Stimulated activated naive CD8-positive, alpha-beta T cell treated with anti-CD3 and anti-CD28 coated beads, Interleukin-15, amount 100 ng/mL, for 72 hours (primary cell): ENCODE measurements around the gene TSPEAR.
"Not testable (repeated sequence)": the region's sequence is repeated elsewhere in the genome, so short reads cannot be mapped to it uniquely, and the experiment has no call there.

Source experiments
- ATAC-seq: fragments of 150-1000 bp; cut with Tn5 transposase; 2 replicates; pipeline ENCODE4 v1.10.0; 2021; ENCODE audit warnings: mild to moderate bottlenecking, moderate library complexity
- DNase-seq, 2 donors: peaks; one replicate each; pipeline ENCODE4 v3.0.0; 2021 to 2022
- H3K27ac Mint-ChIP-seq, 2 donors: one replicate each; pipeline ENCODE4 v1.8.0; 2022; ENCODE audit warnings: mild to moderate bottlenecking in 2 of 2, mixed read lengths in 2 of 2, moderate library complexity in 2 of 2
- H3K27me3 Mint-ChIP-seq: one replicate; pipeline ENCODE4 v1.8.0; 2022; ENCODE audit warnings: mixed read lengths
- H3K4me1 Mint-ChIP-seq: one replicate; pipeline ENCODE4 v1.8.0; 2022; ENCODE audit warnings: mild to moderate bottlenecking, mixed read lengths
- H3K4me3 Mint-ChIP-seq, 2 donors: one replicate each; pipeline ENCODE4 v1.8.0; 2022; ENCODE audit warnings: mild to moderate bottlenecking in 2 of 2, mixed read lengths in 2 of 2, moderate library complexity in 1 of 2
- H3K9me3 Mint-ChIP-seq, 2 donors: one replicate each; pipeline ENCODE4 v1.8.0; 2022; ENCODE audit warnings: mixed read lengths in 2 of 2

The TSPEAR gene

DNA sequence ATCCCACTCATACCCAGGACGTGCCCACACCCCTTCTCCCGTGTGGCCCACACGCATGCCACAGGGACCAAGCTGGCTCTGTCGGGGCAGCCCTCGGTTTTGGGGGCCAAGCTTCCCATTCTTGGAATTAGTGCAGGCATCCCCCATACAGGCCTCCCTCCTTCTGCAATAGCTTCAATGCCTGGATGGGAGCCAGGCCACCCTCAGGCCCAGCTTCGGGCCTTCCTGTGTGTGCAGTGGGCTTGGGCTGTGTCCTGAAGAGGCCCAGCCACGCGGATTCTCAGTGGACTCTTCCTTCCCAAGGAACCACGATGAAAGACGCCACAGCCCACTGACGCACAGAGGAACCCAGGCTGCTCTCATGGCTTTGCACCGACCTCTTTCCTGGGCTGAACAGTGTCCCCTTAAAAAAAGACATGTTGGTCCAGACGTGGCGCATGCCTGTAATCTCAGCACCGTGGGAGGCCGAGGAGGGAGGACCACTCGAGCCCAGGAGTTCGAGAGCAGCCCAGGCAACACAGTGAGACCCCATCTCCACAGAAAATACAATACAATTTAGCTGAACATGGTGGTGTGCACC, 61.8 kb downstream of the TSPEAR start:
- no peak overlapping the region for H3K27ac Mint-ChIP-seq
- no peak overlapping the region for H3K4me3 Mint-ChIP-seq
- H3K4me1 Mint-ChIP-seq: peaks cover 44% of the 10 kb centered on the region
- DNase-seq (no peak), ATAC-seq (no peak)
- H3K9me3 Mint-ChIP-seq: peaks cover 6 to 21% of the 10 kb centered on the region in 2 donors
- H3K27me3 Mint-ChIP-seq: no peaks in the 10 kb centered on the region

DNA sequence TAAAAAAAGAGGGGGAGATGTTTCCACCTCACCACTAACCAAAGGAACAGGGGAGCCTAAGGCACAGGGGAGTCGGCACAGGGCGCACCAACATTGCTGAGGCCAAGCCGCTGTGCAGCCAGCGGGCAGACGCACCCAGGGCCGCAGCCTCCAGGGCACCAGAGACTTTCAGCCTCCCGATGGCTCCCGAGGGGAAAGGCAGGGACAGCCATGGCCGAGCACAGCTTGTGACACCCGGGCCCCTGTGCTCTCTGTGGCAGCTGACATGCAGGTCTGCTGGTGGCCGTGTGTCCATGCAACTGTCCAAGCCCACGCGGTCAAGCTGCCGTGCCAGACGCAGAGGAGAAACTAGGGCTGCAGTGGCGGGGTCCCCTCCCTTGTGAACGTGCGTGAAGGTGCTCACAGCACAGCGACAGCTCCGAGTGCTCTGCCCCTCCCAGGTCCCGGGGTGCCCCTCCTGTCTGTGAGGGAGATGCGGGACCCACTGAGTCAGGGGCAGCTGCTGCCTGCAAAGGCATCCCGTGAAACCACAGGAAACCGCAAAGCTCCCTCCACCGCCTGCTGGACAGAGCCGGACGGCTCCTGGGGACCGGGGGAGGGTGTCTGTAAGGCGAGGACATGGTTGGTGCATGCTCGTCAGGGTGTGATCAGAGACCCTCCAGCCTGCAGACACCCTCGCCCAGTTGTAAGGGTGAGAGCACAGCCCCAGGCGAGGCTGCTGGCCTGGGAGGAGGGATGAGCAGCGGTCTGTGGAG, 62.6 kb downstream of the TSPEAR start:
- Mint-ChIP-seq H3K4me3 (no peak overlapping the region), H3K4me1 (peaks cover 36% of the 10 kb centered on the region), H3K27me3 (no peaks in the 10 kb centered on the region), H3K27ac (no peak overlapping the region), H3K9me3 (peaks cover 14 to 21% of the 10 kb centered on the region in 2 donors)
- DNase-seq (no peak), ATAC-seq (no peak)

DNA sequence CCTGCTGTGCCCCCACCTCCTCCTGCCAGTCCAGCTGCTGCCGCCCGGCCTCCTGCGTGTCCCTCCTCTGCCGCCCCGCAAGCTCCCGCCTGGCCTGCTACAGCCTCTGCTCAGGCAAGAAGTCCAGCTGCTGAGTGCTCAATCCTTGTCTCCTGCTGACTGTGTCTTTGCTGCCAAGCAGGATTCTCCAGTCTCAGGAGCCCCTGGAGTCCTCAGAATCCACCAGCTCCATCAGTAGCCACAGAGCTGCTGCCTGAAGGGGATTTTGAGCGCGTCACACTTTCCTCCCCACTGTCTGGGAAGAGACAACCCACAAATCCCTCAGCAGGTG, 64.2 kb downstream of the TSPEAR start:
- Mint-ChIP-seq H3K4me3 (no peak overlapping the region), H3K27ac (peak overlapping the region in 1 of 2 donors; percentile 48), H3K27me3 (no peaks in the 10 kb centered on the region), H3K9me3 (peaks cover 26 to 28% of the 10 kb centered on the region in 2 donors), H3K4me1 (peaks cover 32% of the 10 kb centered on the region)
- ATAC-seq: no peak
- no peak for DNase-seq

DNA sequence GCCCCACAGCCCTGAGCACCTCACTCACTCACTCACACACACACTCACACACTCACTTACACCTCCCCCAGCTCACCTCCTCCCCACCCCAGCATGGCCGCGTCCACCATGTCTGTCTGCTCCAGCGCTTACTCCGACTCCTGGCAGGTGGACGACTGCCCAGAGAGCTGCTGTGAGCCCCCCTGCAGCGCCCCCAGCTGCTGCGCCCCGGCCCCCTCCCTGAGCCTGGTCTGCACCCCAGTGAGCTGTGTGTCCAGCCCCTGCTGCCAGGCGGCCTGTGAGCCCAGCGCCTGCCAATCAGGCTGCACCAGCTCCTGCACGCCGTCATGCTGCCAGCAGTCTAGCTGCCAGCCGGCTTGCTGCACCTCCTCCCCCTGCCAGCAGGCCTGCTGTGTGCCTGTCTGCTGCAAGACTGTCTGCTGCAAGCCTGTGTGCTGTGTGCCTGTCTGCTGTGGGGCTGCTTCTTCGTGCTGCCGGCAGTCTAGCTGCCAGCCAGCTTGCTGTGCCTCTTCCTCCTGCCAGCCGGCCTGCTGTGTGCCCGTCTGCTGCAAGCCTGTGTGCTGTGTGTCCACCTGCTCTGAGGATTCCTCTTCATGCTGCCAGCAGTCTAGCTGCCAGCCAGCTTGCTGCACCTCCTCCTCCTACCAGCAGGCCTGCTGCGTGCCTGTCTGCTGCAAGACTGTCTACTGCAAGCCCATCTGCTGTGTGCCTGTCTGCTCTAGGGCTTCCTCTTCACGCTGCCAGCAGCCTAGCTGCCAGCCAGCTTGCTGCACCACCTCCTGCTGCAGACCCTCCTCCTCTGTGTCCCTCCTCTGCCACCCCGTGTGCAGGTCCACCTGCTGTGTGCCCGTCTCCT, 64.8 kb downstream of the TSPEAR start, which contains the start of gene KRTAP10-11:
KRTAP10-11 (plus strand) TSS at position 49 of the 856 bp plus-strand sequence; CDS start at position 94, 45 bp downstream.
- H3K27me3 Mint-ChIP-seq, ATAC-seq, DNase-seq, H3K4me3 Mint-ChIP-seq: not testable (repeated sequence)
- H3K27ac Mint-ChIP-seq: peak within 1 kb of the TSS in 1 of 2 donors; percentile 48
- peaks cover 26 to 30% of the 10 kb centered on the region in 2 donors for H3K9me3 Mint-ChIP-seq
- H3K4me1 Mint-ChIP-seq: peaks cover 31% of the 10 kb centered on the region

DNA sequence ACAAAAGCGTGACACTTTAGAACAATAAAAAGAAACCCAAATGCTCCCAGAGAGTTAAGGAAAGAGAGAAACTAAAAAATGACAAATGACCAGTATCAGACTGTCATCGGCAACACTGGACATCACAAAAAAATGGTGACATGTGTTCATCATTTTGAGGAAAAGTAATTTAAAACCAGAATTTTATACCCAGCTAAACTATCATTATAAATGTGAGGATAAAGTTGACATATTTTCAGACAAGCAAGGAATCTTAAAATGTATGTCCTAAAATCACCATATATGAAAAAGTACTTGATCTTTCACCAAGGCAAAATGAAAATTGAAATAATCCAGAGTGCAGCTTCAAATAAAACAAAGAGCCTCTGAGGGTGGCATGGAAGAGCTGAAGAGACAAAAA, 66.5 kb downstream of the TSPEAR start:
- no peaks in the 10 kb centered on the region for H3K27me3 Mint-ChIP-seq
- H3K4me3 Mint-ChIP-seq: no peak overlapping the region
- ATAC-seq (no peak), DNase-seq (no peak)
- H3K9me3 Mint-ChIP-seq: peaks cover 33 to 47% of the 10 kb centered on the region in 2 donors
- H3K4me1 Mint-ChIP-seq: peaks cover 18% of the 10 kb centered on the region
- H3K27ac Mint-ChIP-seq: no peak overlapping the region

DNA sequence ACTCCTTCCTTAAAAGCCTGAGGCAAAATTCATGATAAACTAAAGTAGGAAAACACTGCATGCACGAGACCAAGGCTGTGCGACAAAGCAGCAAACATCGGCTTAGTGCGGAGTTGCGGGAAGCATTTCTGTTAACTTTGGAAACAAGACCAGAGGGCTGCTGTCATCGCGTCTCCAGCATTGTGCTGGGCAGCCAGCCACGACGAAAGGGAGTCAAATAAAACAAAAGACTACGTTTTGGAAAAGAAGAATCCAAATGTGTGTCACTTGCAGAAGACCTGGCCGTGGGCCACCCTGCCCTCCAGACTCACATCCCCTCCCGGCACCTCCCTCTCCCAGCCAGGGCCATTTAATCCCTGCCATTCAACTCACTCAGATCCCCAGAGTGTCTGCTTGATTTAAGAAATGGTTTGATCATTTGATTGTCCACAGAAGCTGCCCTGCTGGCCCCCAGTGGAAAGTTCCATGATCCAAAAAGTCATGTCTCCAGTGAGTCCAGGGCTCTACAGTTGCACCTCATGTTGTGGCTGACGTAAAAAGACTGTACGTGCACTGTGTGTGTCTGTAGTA, 67.5 kb downstream of the TSPEAR start:
- no peak for DNase-seq
- H3K4me1 Mint-ChIP-seq: peaks cover 12% of the 10 kb centered on the region
- H3K4me3 Mint-ChIP-seq: no peak overlapping the region
- ATAC-seq: no peak
- peaks cover 33 to 48% of the 10 kb centered on the region in 2 donors for H3K9me3 Mint-ChIP-seq
- no peaks in the 10 kb centered on the region for H3K27me3 Mint-ChIP-seq
- H3K27ac Mint-ChIP-seq: no peak overlapping the region

DNA sequence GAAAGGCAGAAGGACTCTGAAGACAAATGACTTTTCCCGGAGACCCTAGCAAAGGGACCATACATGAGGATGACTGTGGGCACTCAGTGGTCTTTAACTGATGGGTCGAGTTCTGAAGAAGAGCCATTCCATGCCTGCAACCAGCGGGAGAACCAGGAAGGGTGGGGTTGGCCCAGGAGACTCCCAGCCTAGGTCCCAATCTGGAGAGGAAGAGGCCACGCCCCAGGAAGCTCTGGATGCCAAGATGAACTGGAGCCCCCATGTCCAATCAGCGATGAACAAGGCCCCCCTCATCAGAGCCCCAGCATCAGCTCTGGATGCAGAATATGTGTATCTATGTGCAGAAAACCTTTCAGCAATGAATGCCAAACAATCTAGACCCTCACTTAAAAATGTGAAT, 70.6 kb downstream of the TSPEAR start:
- no peak overlapping the region for H3K4me3 Mint-ChIP-seq
- no peak overlapping the region for H3K27ac Mint-ChIP-seq
- peaks cover 33 to 48% of the 10 kb centered on the region in 2 donors for H3K9me3 Mint-ChIP-seq
- H3K4me1 Mint-ChIP-seq: peaks cover 10% of the 10 kb centered on the region
- DNase-seq (no peak), ATAC-seq (no peak)
- no peaks in the 10 kb centered on the region for H3K27me3 Mint-ChIP-seq

DNA sequence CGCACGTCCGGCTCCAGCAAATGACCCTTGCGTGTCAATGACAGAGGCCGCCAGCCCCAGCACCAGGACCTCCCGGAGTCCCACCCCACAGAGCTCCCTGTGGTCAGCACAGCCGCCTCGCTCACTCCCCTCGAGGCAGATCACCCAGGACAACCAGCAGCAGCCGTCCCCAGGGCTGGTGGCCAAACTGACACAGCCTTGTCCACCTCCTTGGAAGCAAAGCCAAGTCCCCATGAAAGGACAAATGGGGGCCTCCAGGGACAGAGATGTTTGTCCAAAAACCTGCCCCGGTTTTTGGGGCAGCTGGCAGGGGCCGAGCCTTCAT, 72.1 kb downstream of the TSPEAR start:
- Mint-ChIP-seq H3K4me1 (peaks cover 10% of the 10 kb centered on the region), H3K9me3 (peaks cover 28 to 44% of the 10 kb centered on the region in 2 donors), H3K27me3 (no peaks in the 10 kb centered on the region), H3K4me3 (no peak overlapping the region), H3K27ac (peak overlapping the region in 1 of 2 donors; percentile 53)
- no peak for ATAC-seq
- no peak for DNase-seq

DNA sequence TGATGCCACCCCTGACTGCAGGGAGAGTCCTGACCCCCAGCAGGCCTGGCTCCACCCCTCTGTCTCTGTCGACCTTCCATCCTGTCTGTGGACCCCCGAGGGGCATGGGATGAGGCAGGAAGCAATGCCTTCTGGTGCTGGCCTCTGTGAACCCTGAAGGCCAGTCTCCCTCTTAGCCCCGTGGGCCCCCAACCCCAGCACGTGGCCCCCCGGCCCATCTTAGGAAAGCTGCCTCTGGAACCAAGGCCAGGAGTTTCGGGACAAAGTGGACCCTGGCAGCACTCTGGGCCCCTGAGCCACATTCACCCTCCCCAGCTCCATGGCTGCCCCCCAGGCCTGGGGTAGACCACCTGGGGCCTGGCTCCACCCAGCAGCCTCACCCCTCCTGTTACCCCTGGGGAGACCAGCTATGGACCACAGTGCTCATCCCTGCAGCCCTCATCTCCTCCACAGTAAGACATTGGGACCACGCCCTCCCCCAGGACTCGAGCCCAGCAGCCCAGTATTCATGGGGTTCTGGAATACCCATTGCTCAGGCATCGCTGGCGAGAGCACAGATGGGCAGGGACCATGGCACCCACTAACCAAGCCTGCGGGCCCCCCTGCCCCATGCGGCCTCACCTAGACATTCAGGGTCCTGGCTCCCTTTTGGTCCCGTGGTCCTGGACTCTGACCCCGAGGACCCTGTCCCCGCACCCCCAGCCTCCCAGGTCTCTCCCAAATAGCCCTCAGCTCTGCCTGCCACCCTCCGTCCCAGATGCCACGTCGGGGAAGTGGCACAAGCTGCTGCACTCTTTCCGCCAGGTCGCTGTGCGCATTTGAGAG, 72.7 kb downstream of the TSPEAR start:
- not testable (repeated sequence) for H3K4me1 Mint-ChIP-seq

DNA sequence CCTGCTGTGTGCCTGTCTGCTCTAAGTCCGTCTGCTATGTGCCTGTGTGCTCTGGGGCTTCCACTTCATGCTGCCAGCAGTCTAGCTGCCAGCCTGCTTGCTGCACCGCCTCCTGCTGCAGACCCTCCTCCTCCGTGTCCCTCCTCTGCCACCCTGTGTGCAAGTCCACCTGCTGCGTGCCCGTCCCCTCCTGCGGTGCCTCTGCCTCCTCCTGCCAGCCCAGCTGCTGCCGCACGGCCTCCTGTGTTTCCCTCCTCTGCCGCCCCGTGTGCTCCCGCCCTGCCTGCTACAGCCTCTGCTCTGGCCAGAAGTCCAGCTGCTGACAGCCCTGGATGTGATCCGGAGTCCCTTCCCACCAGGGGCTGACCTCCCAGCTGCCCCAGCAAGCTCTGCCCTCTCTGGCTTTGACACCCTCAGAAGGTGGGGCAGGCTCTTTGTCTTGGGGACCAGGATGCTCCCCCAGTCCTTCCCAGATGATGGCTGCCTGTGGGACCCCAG, 73.5 kb downstream of the TSPEAR start:
- H3K27ac Mint-ChIP-seq, H3K27me3 Mint-ChIP-seq, H3K4me3 Mint-ChIP-seq, H3K4me1 Mint-ChIP-seq, ATAC-seq, DNase-seq: not testable (repeated sequence)
- H3K9me3 Mint-ChIP-seq: peaks cover 23 to 41% of the 10 kb centered on the region in 2 donors

More for the DNA sequence above, 72.7 kb downstream of the TSPEAR start:
- not testable (repeated sequence) for ATAC-seq, H3K27me3 Mint-ChIP-seq, H3K4me3 Mint-ChIP-seq, DNase-seq
- Mint-ChIP-seq H3K9me3 (peaks cover 26 to 43% of the 10 kb centered on the region in 2 donors), H3K27ac (peak overlapping the region; percentile 53 to 83)

DNA sequence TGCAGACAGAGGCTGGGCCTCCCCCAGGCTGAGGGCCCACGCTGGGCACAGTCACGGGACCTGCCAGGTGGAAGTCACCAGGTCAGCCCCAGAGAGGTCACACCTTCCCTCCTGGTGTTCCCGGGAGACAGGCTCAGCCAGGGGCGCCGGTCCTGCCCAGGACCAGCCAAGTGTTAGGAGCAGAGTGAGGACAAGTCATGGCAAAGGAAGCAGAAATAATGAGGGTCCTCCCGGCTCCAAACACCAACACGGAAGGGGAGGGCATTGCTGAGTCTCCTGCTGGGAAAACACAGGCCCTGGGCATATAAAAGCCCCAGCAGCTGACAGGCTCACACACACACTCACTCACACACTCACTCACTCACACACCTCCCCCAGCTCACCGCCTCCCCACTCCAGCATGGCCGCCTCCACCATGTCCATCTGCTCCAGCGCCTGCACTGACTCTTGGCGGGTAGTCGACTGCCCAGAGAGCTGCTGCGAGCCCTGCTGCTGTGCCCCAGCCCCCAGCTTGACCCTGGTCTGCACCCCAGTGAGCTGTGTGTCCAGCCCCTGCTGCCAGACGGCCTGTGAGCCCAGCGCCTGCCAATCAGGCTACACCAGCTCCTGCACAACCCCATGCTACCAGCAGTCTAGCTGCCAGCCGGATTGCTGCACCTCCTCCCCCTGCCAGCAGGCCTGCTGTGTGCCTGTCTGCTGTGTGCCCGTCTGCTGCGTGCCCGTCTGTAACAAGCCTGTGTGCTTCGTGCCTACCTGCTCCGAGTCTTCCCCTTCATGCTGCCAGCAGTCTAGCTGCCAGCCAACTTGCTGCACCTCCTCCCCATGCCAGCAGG, 74.1 kb downstream of the TSPEAR start, which contains the start of gene KRTAP10-10:
KRTAP10-10 (plus strand) TSS at position 339 of the 833 bp plus-strand sequence; CDS start at position 401, 62 bp downstream.
- Mint-ChIP-seq H3K9me3 (peaks cover 25 to 41% of the 10 kb centered on the region in 2 donors), H3K27ac (peak within 1 kb of the TSS in 1 of 2 donors; percentile 55), H3K4me1 (peaks cover 10% of the 10 kb centered on the region), H3K4me3 (no peak within 1 kb of the TSS), H3K27me3 (no peaks in the 10 kb centered on the region)
- DNase-seq (no peak), ATAC-seq (no peak)

DNA sequence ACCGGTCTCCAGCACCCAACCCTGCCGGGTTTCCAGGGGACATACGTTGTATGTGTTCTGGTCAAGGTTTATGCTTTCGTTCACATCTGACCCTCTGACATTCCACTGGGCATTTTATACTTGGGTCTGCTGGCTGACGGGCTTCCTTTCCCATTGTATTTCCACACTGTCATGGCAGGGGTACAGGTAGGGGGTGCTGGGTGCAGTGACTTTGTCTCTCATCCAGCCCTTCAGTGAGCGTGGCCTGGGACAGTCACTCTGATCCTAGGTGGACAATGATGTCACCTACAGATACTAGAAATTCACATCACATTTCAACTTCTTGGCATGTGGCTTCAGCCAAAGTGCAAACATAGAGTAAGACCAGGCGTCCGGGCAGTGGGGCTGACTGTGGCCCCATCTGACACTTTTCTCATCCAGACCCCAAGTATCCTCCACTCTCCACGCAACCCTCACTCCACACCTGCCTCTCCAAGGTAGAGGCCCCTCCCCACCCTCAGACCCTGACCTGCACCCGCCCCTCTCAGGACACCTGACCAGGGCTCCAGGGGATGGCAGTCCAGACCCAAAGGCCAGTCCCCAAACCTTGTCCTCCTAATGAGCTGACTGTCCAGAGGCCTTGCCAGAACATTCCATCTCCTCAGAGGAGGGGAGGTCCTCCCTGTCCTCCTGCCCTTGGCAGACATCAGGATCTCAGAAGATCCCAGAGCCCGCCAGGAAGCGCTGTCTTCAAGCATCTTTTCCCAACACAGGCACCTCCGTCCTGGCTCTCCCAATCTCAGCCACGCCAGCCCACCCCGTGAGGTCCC, 75.0 kb downstream of the TSPEAR start:
- Mint-ChIP-seq H3K27me3 (no peaks in the 10 kb centered on the region), H3K4me3 (no peak overlapping the region)
- ATAC-seq: no peak

DNA sequence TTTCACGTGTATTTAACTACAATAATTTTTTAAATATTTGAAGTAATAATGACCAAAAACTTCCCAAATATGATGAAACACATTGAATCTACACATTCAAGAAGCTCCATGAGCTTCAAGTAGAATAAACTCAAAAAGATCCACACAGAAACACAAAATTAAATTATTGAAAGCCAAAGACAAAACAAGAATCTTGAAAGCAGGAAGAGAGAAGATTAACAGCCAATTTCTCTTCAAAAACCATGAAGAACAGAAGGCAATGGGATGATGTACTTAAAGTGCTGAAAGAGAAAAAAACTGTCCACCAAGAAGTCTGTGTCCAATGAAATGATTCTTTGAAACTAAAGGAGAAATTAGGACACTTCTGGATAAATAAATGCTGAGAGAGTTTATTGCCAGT, 79.3 kb downstream of the TSPEAR start:
- Mint-ChIP-seq H3K4me3 (no peak overlapping the region), H3K27me3 (no peaks in the 10 kb centered on the region), H3K4me1 (peaks cover 32% of the 10 kb centered on the region), H3K9me3 (peaks cover 42 to 51% of the 10 kb centered on the region in 2 donors), H3K27ac (no peak overlapping the region)
- ATAC-seq: no peak
- DNase-seq: no peak

More for the DNA sequence above, 75.0 kb downstream of the TSPEAR start:
- Mint-ChIP-seq H3K4me1 (peaks cover 10% of the 10 kb centered on the region), H3K27ac (peak overlapping the region in 1 of 2 donors; percentile 55), H3K9me3 (peaks cover 31 to 45% of the 10 kb centered on the region in 2 donors)
- DNase-seq: no peak
